Prostate gland (tissue), 2 donors: ENCODE data around the gene STARD4.

ENCODE experiments used
- CTCF ChIP-seq, 4 experiments: fragments of 200-600 bp in 2 of 4; fragments of 450-650 bp in 2 of 4; sonication (generic) in 2 of 4; IDR thresholded peaks; 1 replicate in 3 of 4; 2 replicates in 1 of 4; pipeline ENCODE4 v1.5.1; 2016 to 2019; ENCODE audit warnings: antibody characterized with exemption in 4 of 4, mild to moderate bottlenecking in 2 of 4, moderate library complexity in 2 of 4
- POLR2A ChIP-seq: fragments of 450-650 bp; IDR thresholded peaks from one replicate; pipeline ENCODE4 v1.6.1; 2016; ENCODE audit warnings: antibody characterized with exemption, mild to moderate bottlenecking

GRCh38 chr5:111557686-111558085 lies 45.4 kb upstream of the STARD4 start:
- no peak for TF ChIP-seq CTCF (IDR thresholded peaks at IDR 0.05)
- no peak for TF ChIP-seq POLR2A
